Measurements from ENCODE around the gene CYGB.

GRCh38 chr17:76574166-76574565 is 36.7 kb upstream of the CYGB start:
- TF ChIP-seq TEAD4 (IDR thresholded peaks at IDR 0.05) = no peak
- TF ChIP-seq FOXM1 (IDR thresholded peaks at IDR 0.05; ENCODE audit: borderline replicate concordance, low read depth) = no peak
- no peak for TF ChIP-seq EP300 (IDR thresholded peaks at IDR 0.05; ENCODE audit: borderline replicate concordance)
- TF ChIP-seq, protein P1, sequence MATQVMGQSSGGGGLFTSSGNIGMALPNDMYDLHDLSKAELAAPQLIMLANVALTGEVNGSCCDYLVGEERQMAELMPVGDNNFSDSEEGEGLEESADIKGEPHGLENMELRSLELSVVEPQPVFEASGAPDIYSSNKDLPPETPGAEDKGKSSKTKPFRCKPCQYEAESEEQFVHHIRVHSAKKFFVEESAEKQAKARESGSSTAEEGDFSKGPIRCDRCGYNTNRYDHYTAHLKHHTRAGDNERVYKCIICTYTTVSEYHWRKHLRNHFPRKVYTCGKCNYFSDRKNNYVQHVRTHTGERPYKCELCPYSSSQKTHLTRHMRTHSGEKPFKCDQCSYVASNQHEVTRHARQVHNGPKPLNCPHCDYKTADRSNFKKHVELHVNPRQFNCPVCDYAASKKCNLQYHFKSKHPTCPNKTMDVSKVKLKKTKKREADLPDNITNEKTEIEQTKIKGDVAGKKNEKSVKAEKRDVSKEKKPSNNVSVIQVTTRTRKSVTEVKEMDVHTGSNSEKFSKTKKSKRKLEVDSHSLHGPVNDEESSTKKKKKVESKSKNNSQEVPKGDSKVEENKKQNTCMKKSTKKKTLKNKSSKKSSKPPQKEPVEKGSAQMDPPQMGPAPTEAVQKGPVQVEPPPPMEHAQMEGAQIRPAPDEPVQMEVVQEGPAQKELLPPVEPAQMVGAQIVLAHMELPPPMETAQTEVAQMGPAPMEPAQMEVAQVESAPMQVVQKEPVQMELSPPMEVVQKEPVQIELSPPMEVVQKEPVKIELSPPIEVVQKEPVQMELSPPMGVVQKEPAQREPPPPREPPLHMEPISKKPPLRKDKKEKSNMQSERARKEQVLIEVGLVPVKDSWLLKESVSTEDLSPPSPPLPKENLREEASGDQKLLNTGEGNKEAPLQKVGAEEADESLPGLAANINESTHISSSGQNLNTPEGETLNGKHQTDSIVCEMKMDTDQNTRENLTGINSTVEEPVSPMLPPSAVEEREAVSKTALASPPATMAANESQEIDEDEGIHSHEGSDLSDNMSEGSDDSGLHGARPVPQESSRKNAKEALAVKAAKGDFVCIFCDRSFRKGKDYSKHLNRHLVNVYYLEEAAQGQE (IDR thresholded peaks at IDR 0.05; ENCODE audit: low read depth) = no peak
- TF ChIP-seq CREB1 (IDR thresholded peaks at IDR 0.05; ENCODE audit: low read depth) = no peak
- TF ChIP-seq RAD21 (IDR thresholded peaks at IDR 0.05; ENCODE audit: low read depth) = no peak
- TF ChIP-seq YY1 (IDR thresholded peaks at IDR 0.05; ENCODE audit: low read depth) = no peak
- TF ChIP-seq TAF1 (IDR thresholded peaks at IDR 0.05; ENCODE audit: low read depth) = no peak
- no peak for TF ChIP-seq CEBPB (IDR thresholded peaks at IDR 0.05)
- TF ChIP-seq TCF12 (IDR thresholded peaks at IDR 0.05; ENCODE audit: low read depth) = no peak
- TF ChIP-seq NFIC (IDR thresholded peaks at IDR 0.05) = no peak
- TF ChIP-seq, protein P2, sequence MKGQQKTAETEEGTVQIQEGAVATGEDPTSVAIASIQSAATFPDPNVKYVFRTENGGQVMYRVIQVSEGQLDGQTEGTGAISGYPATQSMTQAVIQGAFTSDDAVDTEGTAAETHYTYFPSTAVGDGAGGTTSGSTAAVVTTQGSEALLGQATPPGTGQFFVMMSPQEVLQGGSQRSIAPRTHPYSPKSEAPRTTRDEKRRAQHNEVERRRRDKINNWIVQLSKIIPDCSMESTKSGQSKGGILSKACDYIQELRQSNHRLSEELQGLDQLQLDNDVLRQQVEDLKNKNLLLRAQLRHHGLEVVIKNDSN (IDR thresholded peaks at IDR 0.05) = no peak
